ENCODE results near the gene GMFB. TPM values are rescaled to one million over a fixed set of nuclear protein-coding genes. Genes with fewer than 3 reads are reported as not detected.
A peak's percentile ranks its signal among the peaks of the same experiment; 100 is the strongest.
"Not testable (repeated sequence)": the region's sequence is repeated elsewhere in the genome, so short reads cannot be mapped to it uniquely, and the experiment has no call there.

GMFB gene
- total RNA-seq, 2 experiments from 2014 or later = 29.7 to 31.2 TPM

GRCh38 chr14:54447231-54447692 is 41.5 kb downstream of the GMFB start:
- DNase-seq = no peak
- peaks cover 8% of the 10 kb centered on the region for H3K4me1 Mint-ChIP-seq
- no peak overlapping the region for H3K4me3 Mint-ChIP-seq
- no peak for ATAC-seq
- H3K9me3 Mint-ChIP-seq (ENCODE audit: low read depth) = no peaks in the 10 kb centered on the region
- H3K27ac Mint-ChIP-seq = no peak overlapping the region
- CTCF ChIA-PET = interaction anchor here (0.8 kb wide), 1 partner anchor 37 kb away, joined by 3 read pairs; no protein-coding TSS in a partner anchor
- no peaks in the 10 kb centered on the region for H3K36me3 Mint-ChIP-seq
- peaks cover 26% of the 10 kb centered on the region for H3K27me3 Mint-ChIP-seq

GRCh38 chr14:54446161-54446693 is 42.6 kb downstream of the GMFB start:
- no peak overlapping the region for H3K27ac Mint-ChIP-seq
- DNase-seq (no peak), ATAC-seq (no peak)
- no peaks in the 10 kb centered on the region for H3K9me3 Mint-ChIP-seq (ENCODE audit: low read depth)
- peaks cover 30% of the 10 kb centered on the region for H3K27me3 Mint-ChIP-seq
- H3K4me3 Mint-ChIP-seq = no peak overlapping the region
- CTCF ChIA-PET = interaction anchor here (0.8 kb wide), 1 partner anchor 33 kb away, joined by 3 read pairs; no protein-coding TSS in a partner anchor
- H3K36me3 Mint-ChIP-seq = peaks cover 2% of the 10 kb centered on the region
- peaks cover 17% of the 10 kb centered on the region for H3K4me1 Mint-ChIP-seq

- H3K4me3 Mint-ChIP-seq = no peak overlapping the region
- H3K9me3 Mint-ChIP-seq (ENCODE audit: low read depth) = no peaks in the 10 kb centered on the region
- no peak for DNase-seq
- CTCF ChIA-PET = interaction anchor here (2.0 kb wide), 1 partner anchor 12 kb away, joined by 4 read pairs; no protein-coding TSS in a partner anchor
- no peak for ATAC-seq
- peaks cover 20% of the 10 kb centered on the region for H3K4me1 Mint-ChIP-seq
- peaks cover 30% of the 10 kb centered on the region for H3K27me3 Mint-ChIP-seq
- H3K36me3 Mint-ChIP-seq = peaks cover 8% of the 10 kb centered on the region
- H3K27ac Mint-ChIP-seq = no peak overlapping the region
Observed at GRCh38 chr14:54444681-54445080, 44.1 kb downstream of the GMFB start.

GRCh38 chr14:54443981-54444380 is 44.8 kb downstream of the GMFB start:
- Mint-ChIP-seq H3K9me3 (ENCODE audit: low read depth) (no peaks in the 10 kb centered on the region), H3K4me1 (peaks cover 24% of the 10 kb centered on the region), H3K4me3 (no peak overlapping the region), H3K36me3 (peaks cover 13% of the 10 kb centered on the region), H3K27me3 (peaks cover 27% of the 10 kb centered on the region), H3K27ac (no peak overlapping the region)
- no peak for ATAC-seq
- CTCF ChIA-PET = interaction anchor here (2.0 to 2.6 kb wide), 2 partner anchors 12 to 47 kb away, joined by 4 to 15 read pairs; partner anchors contain the start of gene CDKN3
- DNase-seq = no peak

- peaks cover 30% of the 10 kb centered on the region for H3K4me1 Mint-ChIP-seq
Observed at GRCh38 chr14:54442961-54443360, 45.8 kb downstream of the GMFB start.

GRCh38 chr14:54440873-54441868 is 47.6 kb downstream of the GMFB start, which contains the start of gene CNIH1:
CNIH1 (minus strand) TSS chr14:54441374; CDS start chr14:54441327, 47 bp downstream.
- peak; percentile 94 for DNase-seq
- H3K9me3 Mint-ChIP-seq (ENCODE audit: low read depth) = no peaks in the 10 kb centered on the region

More at GRCh38 chr14:54442961-54443360, 45.8 kb downstream of the GMFB start:
- DNase-seq; H3K4me3 Mint-ChIP-seq; ATAC-seq; H3K27ac Mint-ChIP-seq; H3K9me3 Mint-ChIP-seq (ENCODE audit: low read depth): not testable (repeated sequence)
- H3K27me3 Mint-ChIP-seq = peaks cover 20% of the 10 kb centered on the region
- peaks cover 17% of the 10 kb centered on the region for H3K36me3 Mint-ChIP-seq
- CTCF ChIA-PET = interaction anchor here (1.1 to 2.6 kb wide), 3 partner anchors 11 to 46 kb away, joined by 3 to 15 read pairs (median 4); partner anchors contain the start of gene CDKN3

GRCh38 chr14:54440476-54440872 is 48.3 kb downstream of the GMFB start:
- Mint-ChIP-seq H3K36me3 (peaks cover 27% of the 10 kb centered on the region), H3K9me3 (ENCODE audit: low read depth) (no peaks in the 10 kb centered on the region), H3K27me3 (peaks cover 10% of the 10 kb centered on the region), H3K27ac (peak overlapping the region; percentile 79), H3K4me3 (peak overlapping the region; percentile 89), H3K4me1 (peaks cover 48% of the 10 kb centered on the region)
- ATAC-seq (no peak), DNase-seq (no peak)
- CTCF ChIA-PET = interaction anchor here (1.4 to 1.7 kb wide), 3 partner anchors 10 to 43 kb away, joined by 3 to 7 read pairs (median 4); partner anchors contain the start of gene CDKN3

More at GRCh38 chr14:54440873-54441868, 47.6 kb downstream of the GMFB start, which contains the start of gene CNIH1:
- Mint-ChIP-seq H3K36me3 (peaks cover 21% of the 10 kb centered on the region), H3K27me3 (peaks cover 13% of the 10 kb centered on the region), H3K27ac (peak within 1 kb of the TSS; percentile 90), H3K4me3 (peak within 1 kb of the TSS; percentile 89), H3K4me1 (peaks cover 42% of the 10 kb centered on the region)
- peak; percentile 95 for ATAC-seq
- CTCF ChIA-PET = interaction anchor here (0.6 to 2.6 kb wide), 6 partner anchors 10 to 123 kb away, joined by 3 to 15 read pairs (median 4); partner anchors contain the start of gene CDKN3

GRCh38 chr14:54440037-54440436 is 48.7 kb downstream of the GMFB start:
- Mint-ChIP-seq H3K4me1 (peaks cover 51% of the 10 kb centered on the region), H3K4me3 (peak overlapping the region; percentile 89), H3K27me3 (peaks cover 9% of the 10 kb centered on the region), H3K27ac (peak overlapping the region; percentile 79), H3K36me3 (peaks cover 30% of the 10 kb centered on the region), H3K9me3 (ENCODE audit: low read depth) (no peaks in the 10 kb centered on the region)
- CTCF ChIA-PET = interaction anchor here (1.3 to 1.6 kb wide), 3 partner anchors 29 to 48 kb away, joined by 3 to 7 read pairs (median 3); partner anchors contain the start of gene CDKN3
- DNase-seq (no peak), ATAC-seq (no peak)

GRCh38 chr14:54438703-54439102 is 50.1 kb downstream of the GMFB start:
- Mint-ChIP-seq H3K4me3 (no peak overlapping the region), H3K4me1 (peaks cover 59% of the 10 kb centered on the region), H3K27me3 (peaks cover 4% of the 10 kb centered on the region), H3K36me3 (peaks cover 41% of the 10 kb centered on the region), H3K27ac (no peak overlapping the region), H3K9me3 (ENCODE audit: low read depth) (no peaks in the 10 kb centered on the region)
- CTCF ChIA-PET = no interaction called here
- DNase-seq = no peak
- ATAC-seq = no peak

- not testable (repeated sequence) for H3K27me3 Mint-ChIP-seq
- peaks cover 45% of the 10 kb centered on the region for H3K36me3 Mint-ChIP-seq
Observed at GRCh38 chr14:54437954-54438353, 50.8 kb downstream of the GMFB start.

GRCh38 chr14:54435500-54435981 is 53.2 kb downstream of the GMFB start:
- CTCF ChIA-PET = interaction anchor here (0.6 to 1.5 kb wide), 4 partner anchors 24 to 53 kb away, joined by 3 to 4 read pairs (median 4); partner anchors contain the start of gene GMFB
- no peaks in the 10 kb centered on the region for H3K27me3 Mint-ChIP-seq
- peak; percentile 89 for ATAC-seq
- DNase-seq = no peak
- peaks cover 60% of the 10 kb centered on the region for H3K36me3 Mint-ChIP-seq
- peak overlapping the region; percentile 78 for H3K27ac Mint-ChIP-seq
- no peaks in the 10 kb centered on the region for H3K9me3 Mint-ChIP-seq (ENCODE audit: low read depth)
- peaks cover 58% of the 10 kb centered on the region for H3K4me1 Mint-ChIP-seq
- peak overlapping the region; percentile 49 for H3K4me3 Mint-ChIP-seq

More at GRCh38 chr14:54437954-54438353, 50.8 kb downstream of the GMFB start:
- not testable (repeated sequence) for DNase-seq; H3K27ac Mint-ChIP-seq; H3K4me3 Mint-ChIP-seq; H3K9me3 Mint-ChIP-seq (ENCODE audit: low read depth); ATAC-seq
- peaks cover 62% of the 10 kb centered on the region for H3K4me1 Mint-ChIP-seq
- CTCF ChIA-PET = interaction anchor here (0.7 to 1.0 kb wide), 2 partner anchors 127 to 1133 kb away, joined by 3 read pairs; no protein-coding TSS in a partner anchor

- Mint-ChIP-seq H3K9me3 (ENCODE audit: low read depth) (no peaks in the 10 kb centered on the region), H3K4me1 (peaks cover 13% of the 10 kb centered on the region), H3K27me3 (no peaks in the 10 kb centered on the region), H3K36me3 (peaks cover 52% of the 10 kb centered on the region), H3K4me3 (no peak overlapping the region), H3K27ac (no peak overlapping the region)
- CTCF ChIA-PET = no interaction called here
- ATAC-seq = no peak
- DNase-seq = no peak
Observed at GRCh38 chr14:54428527-54428926, 60.3 kb downstream of the GMFB start.

Data from activated CD8-positive, alpha-beta memory T cell treated with anti-CD3 and anti-CD28 coated beads, Interleukin-2, amount 10 ng/mL, durations not matched to agents 7 days and 5 days (primary cell).